ENCODE data around the gene SFXN3. TPM values are rescaled to one million over a fixed set of nuclear protein-coding genes. Genes with fewer than 3 reads are reported as not detected.

Gene SFXN3
- total RNA-seq, 1 donor from 2014 or later: 41.3 TPM

DNA sequence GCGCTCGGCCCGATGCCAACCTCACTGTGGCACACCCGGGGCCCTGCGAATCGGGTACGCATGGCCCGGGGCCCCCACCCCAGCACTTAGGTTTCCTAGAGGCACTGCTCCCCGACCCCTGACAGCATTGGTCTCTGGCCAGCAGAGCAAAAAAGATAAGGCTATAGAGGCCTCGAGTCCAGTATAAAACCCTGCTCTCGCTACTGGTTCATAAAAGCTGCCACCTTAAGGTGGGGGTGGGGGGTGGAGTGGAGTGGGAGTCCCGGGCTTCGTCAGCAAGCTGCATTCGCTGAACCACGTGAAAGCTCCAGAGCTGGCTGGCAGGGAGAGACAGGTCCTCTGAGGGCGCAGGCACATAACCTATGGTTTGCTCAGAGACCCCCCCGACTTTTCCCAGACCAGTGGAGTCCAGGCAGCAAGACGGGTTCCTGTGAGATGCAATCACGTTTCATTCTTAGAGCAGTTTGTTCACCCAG is 32.1 kb downstream of the SFXN3 start:
- intact Hi-C loops (cut with micrococcal nuclease): loop anchor here (5.0 to 10.0 kb wide), 3 partner anchors 79 to 1631 kb away; partner anchors contain the start of genes BTRC and GOT1
- DNase-seq (ENCODE audit: low spot score): no peak
- no peaks in the 10 kb centered on the region for H3K9me3 Mint-ChIP-seq
- peaks cover 46% of the 10 kb centered on the region for H3K27me3 Mint-ChIP-seq (ENCODE audit: low read depth)
- H3K4me3 Mint-ChIP-seq (ENCODE audit: low read depth): no peak overlapping the region
- no peak overlapping the region for H3K27ac Mint-ChIP-seq
- peaks cover 24% of the 10 kb centered on the region for H3K4me1 Mint-ChIP-seq (ENCODE audit: low read depth)
- H3K36me3 Mint-ChIP-seq (ENCODE audit: low read depth): no peaks in the 10 kb centered on the region

DNA sequence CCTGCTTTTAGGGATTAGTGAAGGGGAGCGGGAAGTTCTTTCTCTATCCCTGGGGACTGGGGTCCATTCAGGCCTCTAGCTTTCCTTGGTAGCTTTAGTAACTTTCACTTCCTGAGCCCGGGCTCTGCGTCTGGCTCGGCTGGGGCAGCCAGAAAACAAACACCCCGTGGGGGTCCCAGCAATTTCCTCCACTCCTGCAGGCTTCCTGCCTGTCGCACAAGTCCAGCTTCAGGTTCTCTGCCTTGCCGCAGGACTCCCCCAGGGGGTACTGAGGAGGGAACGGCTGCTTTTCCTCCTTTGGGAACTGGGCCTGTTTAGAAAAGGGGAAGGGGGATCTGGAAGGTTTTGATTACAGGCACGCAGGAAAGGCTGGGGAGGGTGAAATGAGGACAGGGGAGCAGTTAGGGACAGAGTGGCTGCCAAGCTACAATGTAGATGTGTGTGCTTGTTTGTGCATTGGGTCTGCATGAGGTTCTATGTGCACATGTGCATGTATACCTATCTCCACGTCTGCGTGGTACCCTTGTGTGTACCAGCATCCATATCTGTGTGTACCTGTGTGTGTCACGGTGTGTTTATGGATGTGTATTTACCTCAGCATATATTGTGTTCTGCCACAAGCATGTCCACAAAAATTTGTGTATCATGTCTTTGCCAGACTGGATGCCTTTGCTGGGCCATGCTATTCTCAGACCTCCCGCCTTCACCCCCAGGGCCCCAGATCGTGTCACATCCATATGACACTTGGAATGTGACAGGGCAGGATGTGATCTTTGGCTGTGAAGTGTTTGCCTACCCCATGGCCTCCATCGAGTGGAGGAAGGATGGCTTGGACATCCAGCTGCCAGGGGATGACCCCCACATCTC is 32.7 kb downstream of the SFXN3 start:
- peaks cover 20% of the 10 kb centered on the region for H3K4me1 Mint-ChIP-seq (ENCODE audit: low read depth)
- H3K9me3 Mint-ChIP-seq: no peaks in the 10 kb centered on the region
- no peak overlapping the region for H3K27ac Mint-ChIP-seq
- intact Hi-C loops (cut with micrococcal nuclease): loop anchor here (5.0 to 10.0 kb wide), 3 partner anchors 79 to 1631 kb away; partner anchors contain the start of genes BTRC and GOT1
- peaks cover 46% of the 10 kb centered on the region for H3K27me3 Mint-ChIP-seq (ENCODE audit: low read depth)
- no peaks in the 10 kb centered on the region for H3K36me3 Mint-ChIP-seq (ENCODE audit: low read depth)
- no peak overlapping the region for H3K4me3 Mint-ChIP-seq (ENCODE audit: low read depth)
- no peak for DNase-seq (ENCODE audit: low spot score)

DNA sequence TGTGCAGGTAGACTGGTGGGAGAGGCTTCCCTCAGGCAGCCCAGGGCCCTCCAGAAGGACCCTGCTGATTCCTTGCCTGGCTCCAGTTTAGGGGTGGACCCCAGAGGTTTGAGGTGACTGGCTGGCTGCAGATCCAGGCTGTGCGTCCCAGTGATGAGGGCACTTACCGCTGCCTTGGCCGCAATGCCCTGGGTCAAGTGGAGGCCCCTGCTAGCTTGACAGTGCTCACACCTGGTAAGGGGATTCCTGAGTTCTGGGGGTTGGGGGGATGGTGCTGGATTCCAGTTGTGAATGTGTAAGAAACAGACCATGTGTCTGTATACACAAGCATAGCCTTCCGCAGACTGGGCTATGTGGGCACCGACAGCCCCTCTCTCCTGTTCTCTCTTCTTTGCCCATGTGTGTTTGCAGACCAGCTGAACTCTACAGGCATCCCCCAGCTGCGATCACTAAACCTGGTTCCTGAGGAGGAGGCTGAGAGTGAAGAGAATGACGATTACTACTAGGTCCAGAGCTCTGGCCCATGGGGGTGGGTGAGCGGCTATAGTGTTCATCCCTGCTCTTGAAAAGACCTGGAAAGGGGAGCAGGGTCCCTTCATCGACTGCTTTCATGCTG is 33.5 kb downstream of the SFXN3 start:
- peaks cover 16% of the 10 kb centered on the region for H3K4me1 Mint-ChIP-seq (ENCODE audit: low read depth)
- H3K4me3 Mint-ChIP-seq (ENCODE audit: low read depth): no peak overlapping the region
- H3K27me3 Mint-ChIP-seq (ENCODE audit: low read depth): peaks cover 46% of the 10 kb centered on the region
- DNase-seq (ENCODE audit: low spot score): no peak
- no peaks in the 10 kb centered on the region for H3K9me3 Mint-ChIP-seq
- H3K36me3 Mint-ChIP-seq (ENCODE audit: low read depth): no peaks in the 10 kb centered on the region
- intact Hi-C loops (cut with micrococcal nuclease): loop anchor here (5.0 to 10.0 kb wide), 3 partner anchors 78 to 1632 kb away; partner anchors contain the start of genes BTRC and GOT1
- no peak overlapping the region for H3K27ac Mint-ChIP-seq

DNA sequence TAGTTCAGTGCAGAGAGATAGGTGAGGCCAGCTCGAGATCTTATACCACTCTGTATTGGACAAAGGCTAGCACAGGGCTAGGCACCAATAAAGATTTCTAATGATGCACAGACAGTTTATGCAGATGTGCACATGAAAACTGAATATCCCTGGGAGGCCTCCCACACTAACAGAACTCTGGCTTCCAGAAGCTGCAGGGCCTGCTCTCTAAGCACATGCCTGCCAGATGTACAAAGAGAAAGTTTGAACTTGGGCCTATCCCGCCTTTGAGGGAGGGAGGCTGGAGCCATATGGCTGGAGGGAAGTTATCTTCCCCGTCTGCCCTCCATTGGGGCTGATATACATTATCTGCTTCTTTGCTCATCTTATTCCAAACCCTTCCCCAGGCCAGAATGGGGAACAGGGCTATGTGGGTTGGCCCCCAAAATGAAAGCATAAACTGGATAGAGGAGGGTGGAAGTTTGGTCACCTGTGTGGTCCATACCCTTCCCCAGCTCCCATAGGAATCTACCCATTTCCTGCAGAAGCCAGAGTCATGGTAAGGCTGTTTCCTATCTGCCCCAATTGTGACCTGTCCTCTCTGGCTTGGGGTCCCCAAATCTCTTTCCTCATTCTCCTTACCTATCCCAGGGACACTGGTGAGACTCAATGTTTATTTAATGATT is 34.6 kb downstream of the SFXN3 start:
- Mint-ChIP-seq H3K4me1 (ENCODE audit: low read depth) (peaks cover 15% of the 10 kb centered on the region), H3K4me3 (ENCODE audit: low read depth) (no peak overlapping the region)
- no peak for DNase-seq (ENCODE audit: low spot score)

DNA sequence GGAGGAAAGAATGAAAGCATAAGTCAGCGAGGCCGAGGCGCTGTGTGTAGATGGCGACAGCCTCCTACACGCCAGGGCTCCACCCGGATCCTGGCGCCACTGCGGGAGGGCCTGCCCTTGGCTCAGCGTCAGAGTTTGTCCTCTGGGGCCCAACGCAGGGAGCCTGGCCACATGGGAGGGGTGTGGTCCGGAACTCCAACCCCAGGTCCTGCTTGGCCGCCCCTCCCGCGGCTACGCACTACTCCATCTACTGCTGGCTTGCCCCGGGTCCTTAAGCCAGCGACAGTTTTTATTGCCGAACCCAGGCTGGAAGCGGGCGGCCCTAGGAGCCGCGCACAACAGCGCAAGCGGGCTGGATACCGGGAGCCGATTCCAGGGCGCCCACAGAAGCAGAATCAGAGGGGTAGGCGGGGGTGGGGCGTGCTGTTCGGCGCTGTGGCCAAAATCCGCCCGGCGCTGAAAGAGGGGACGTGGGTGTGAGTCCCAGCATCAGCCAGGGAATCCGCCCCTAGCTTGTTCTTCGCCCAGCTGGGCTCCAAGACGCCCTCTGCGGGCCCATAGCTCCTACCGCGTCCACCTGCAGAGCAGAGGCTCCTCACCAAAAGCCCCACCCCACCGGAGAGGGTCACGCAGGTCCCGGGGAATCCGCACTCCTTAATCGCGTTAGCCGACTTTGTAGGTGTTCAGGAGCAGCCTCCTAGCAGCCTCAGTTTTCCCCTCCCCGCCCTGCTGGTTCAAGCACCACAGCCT is 35.3 kb downstream of the SFXN3 start:
- Mint-ChIP-seq H3K4me3 (ENCODE audit: low read depth) (peak overlapping the region; percentile 52), H3K27me3 (ENCODE audit: low read depth) (peaks cover 46% of the 10 kb centered on the region), H3K36me3 (ENCODE audit: low read depth) (no peaks in the 10 kb centered on the region), H3K27ac (no peak overlapping the region), H3K9me3 (no peaks in the 10 kb centered on the region), H3K4me1 (ENCODE audit: low read depth) (peaks cover 19% of the 10 kb centered on the region)
- intact Hi-C loops (cut with micrococcal nuclease): loop anchor here (2.0 to 10.0 kb wide), 2 partner anchors 48 to 288 kb away; partner anchors contain the start of gene BTRC
- peak; percentile 22 for DNase-seq (ENCODE audit: low spot score)

More for the DNA sequence above, 34.6 kb downstream of the SFXN3 start:
- H3K9me3 Mint-ChIP-seq: no peaks in the 10 kb centered on the region
- intact Hi-C loops (cut with micrococcal nuclease): loop anchor here (2.0 to 10.0 kb wide), 2 partner anchors 47 to 289 kb away; partner anchors contain the start of gene BTRC
- H3K27me3 Mint-ChIP-seq (ENCODE audit: low read depth): peaks cover 46% of the 10 kb centered on the region
- H3K36me3 Mint-ChIP-seq (ENCODE audit: low read depth): no peaks in the 10 kb centered on the region
- H3K27ac Mint-ChIP-seq: no peak overlapping the region

DNA sequence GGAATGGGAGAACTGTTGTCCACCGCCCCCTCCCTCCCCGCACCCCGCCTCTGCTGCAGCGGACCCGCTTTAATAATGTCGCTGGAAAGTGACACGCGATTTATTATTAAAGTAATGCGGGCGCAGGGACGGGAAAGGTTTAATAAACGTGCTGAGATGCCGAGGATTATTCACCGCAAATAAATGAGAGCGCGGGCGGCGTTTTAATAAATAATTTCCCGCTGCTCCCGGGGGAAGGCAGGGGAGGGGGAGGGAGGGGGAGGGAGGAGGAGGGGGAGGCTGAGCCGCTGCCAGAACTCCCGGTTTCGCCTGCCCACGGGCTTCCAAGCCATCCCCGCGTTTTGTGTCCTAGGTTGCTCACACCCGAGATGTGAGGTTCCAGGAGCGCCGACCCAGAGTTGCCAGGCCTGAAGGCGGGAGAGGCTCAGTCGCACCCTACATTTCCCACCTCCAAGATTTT is 35.9 kb downstream of the SFXN3 start:
- Mint-ChIP-seq H3K27me3 (ENCODE audit: low read depth) (peaks cover 50% of the 10 kb centered on the region), H3K4me3 (ENCODE audit: low read depth) (peak overlapping the region; percentile 79)

DNA sequence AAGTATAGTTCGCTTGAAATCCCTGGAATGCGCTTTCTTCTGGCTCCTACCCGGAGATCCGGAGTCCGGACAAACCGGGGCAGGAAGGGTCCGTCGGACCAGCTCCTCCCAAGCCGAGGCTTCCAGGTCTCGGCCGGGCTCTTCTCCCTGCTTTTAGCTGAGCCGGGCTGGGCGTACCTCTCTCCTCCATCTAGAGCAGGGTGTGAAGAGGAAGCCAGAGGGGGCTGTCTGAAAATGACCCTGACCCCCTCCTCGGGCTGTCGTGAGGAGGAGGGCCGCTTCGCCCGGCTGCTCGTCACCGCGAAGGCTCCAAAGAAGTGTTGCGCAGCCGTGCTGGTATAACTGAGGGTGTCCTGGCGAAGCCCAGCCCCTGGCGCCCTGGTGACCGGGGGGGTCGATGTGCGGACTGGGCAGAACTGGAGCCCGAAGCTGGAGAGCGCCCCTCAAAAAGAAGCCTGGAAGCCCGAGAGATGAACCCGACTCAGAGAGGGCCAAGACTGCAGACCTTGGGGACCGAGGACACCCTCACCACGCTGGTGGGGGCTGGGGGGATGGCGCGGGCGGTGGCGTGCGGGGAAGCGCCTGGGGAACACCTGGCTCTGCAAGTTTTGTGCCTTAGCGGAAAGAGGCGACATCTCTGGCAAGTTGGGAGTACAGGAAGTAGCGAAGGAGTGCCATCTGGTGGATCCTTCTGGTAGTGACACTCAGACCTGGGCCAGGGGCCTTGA is 36.5 kb downstream of the SFXN3 start:
- no peaks in the 10 kb centered on the region for H3K36me3 Mint-ChIP-seq (ENCODE audit: low read depth)
- intact Hi-C loops (cut with micrococcal nuclease): loop anchor here (1.0 to 10.0 kb wide), 4 partner anchors 7 to 287 kb away; partner anchors contain the start of gene BTRC
- no peak overlapping the region for H3K27ac Mint-ChIP-seq
- H3K4me1 Mint-ChIP-seq (ENCODE audit: low read depth): peaks cover 15% of the 10 kb centered on the region
- H3K9me3 Mint-ChIP-seq: no peaks in the 10 kb centered on the region
- peaks cover 54% of the 10 kb centered on the region for H3K27me3 Mint-ChIP-seq (ENCODE audit: low read depth)
- DNase-seq (ENCODE audit: low spot score): peak; percentile 65
- H3K4me3 Mint-ChIP-seq (ENCODE audit: low read depth): peak overlapping the region; percentile 79

More for the DNA sequence above, 35.9 kb downstream of the SFXN3 start:
- no peak overlapping the region for H3K27ac Mint-ChIP-seq
- intact Hi-C loops (cut with micrococcal nuclease): loop anchor here (2.0 to 10.0 kb wide), 2 partner anchors 48 to 288 kb away; partner anchors contain the start of gene BTRC
- no peak for DNase-seq (ENCODE audit: low spot score)
- H3K9me3 Mint-ChIP-seq: no peaks in the 10 kb centered on the region
- no peaks in the 10 kb centered on the region for H3K36me3 Mint-ChIP-seq (ENCODE audit: low read depth)
- H3K4me1 Mint-ChIP-seq (ENCODE audit: low read depth): peaks cover 18% of the 10 kb centered on the region

DNA sequence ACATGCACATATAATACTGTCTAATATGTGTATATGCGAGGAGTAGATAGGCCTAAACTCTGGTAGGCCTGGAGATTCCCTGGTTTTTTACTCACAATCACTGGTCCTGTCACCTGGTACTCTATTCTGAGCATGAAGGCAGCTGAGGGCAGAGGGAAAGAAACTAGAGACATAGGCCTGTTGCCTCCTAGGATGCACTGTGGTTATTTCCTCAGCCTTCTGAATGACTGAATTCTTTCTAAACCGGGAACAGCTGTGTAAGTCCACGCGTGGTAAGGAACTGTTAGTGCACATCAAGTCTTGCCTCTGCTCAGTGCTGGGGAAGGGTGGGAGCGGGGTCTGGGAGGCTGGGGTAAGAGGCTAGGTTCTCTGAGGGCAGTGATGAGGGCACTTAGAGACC is 38.4 kb downstream of the SFXN3 start:
- Mint-ChIP-seq H3K27me3 (ENCODE audit: low read depth) (peaks cover 58% of the 10 kb centered on the region), H3K4me1 (ENCODE audit: low read depth) (peaks cover 15% of the 10 kb centered on the region), H3K4me3 (ENCODE audit: low read depth) (no peak overlapping the region), H3K36me3 (ENCODE audit: low read depth) (no peaks in the 10 kb centered on the region), H3K9me3 (no peaks in the 10 kb centered on the region), H3K27ac (no peak overlapping the region)
- no peak for DNase-seq (ENCODE audit: low spot score)
- intact Hi-C loops (cut with micrococcal nuclease): loop anchor here (10.0 kb wide), 1 partner anchor 285 kb away; the partner anchor contains the start of gene BTRC

DNA sequence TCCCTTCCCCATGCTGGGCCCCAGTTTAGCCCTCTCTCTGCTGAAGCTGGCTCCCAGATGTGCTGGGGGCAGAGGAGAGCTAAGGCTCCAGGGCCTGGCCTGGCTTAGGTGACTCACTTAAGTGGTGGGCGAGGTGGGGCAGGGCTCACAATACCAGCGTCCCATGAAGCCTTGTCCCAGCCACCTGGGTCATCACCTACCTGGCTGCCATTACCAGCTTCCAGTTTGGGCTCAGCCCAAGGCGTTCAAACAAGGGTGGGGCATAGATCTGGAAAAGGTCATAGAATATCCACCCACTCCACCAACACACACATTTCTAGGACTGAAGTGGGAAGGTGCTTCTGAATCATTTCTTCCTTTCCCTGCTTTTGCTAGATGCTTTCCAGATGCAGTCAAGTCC is 39.1 kb downstream of the SFXN3 start:
- Mint-ChIP-seq H3K4me1 (ENCODE audit: low read depth) (peaks cover 15% of the 10 kb centered on the region), H3K27ac (no peak overlapping the region), H3K27me3 (ENCODE audit: low read depth) (peaks cover 53% of the 10 kb centered on the region), H3K9me3 (no peaks in the 10 kb centered on the region), H3K4me3 (ENCODE audit: low read depth) (no peak overlapping the region), H3K36me3 (ENCODE audit: low read depth) (no peaks in the 10 kb centered on the region)
- intact Hi-C loops (cut with micrococcal nuclease): no loop called here
- no peak for DNase-seq (ENCODE audit: low spot score)

DNA sequence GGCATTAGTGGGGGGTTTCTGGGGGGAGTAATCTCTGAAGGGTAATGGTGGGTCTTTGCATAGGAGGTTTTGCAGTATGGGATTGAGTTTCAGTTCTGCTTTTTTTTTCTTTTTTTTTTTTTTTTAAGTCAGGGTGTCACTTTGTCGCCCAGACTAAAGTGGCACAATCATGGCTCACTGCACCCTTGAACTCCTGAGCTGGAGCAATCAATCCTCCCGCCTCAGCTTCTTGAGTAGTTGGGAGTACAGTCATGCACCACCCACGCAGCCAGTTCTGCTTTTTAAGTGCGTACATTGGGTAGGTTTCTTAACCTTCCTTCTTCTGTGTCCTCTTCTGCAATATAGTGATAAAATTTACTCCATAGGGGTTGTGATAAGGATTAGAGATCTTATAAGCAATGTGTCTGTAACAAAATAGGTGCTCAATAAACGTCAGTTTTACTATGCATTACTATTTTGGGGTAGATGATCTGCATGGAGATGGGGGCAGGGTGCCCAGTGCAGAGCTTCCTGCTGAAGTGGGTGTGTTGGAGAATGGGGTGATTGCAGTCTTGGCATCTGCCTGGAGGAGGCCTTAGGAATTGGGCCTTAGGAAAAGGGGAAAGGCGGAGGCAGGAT is 40.3 kb downstream of the SFXN3 start:
- intact Hi-C loops (cut with micrococcal nuclease): no loop called here
- no peak for DNase-seq (ENCODE audit: low spot score)
- Mint-ChIP-seq H3K36me3 (ENCODE audit: low read depth) (no peaks in the 10 kb centered on the region), H3K4me3 (ENCODE audit: low read depth) (no peak overlapping the region), H3K27me3 (ENCODE audit: low read depth) (peaks cover 53% of the 10 kb centered on the region), H3K9me3 (no peaks in the 10 kb centered on the region), H3K4me1 (ENCODE audit: low read depth) (peaks cover 13% of the 10 kb centered on the region), H3K27ac (no peak overlapping the region)

DNA sequence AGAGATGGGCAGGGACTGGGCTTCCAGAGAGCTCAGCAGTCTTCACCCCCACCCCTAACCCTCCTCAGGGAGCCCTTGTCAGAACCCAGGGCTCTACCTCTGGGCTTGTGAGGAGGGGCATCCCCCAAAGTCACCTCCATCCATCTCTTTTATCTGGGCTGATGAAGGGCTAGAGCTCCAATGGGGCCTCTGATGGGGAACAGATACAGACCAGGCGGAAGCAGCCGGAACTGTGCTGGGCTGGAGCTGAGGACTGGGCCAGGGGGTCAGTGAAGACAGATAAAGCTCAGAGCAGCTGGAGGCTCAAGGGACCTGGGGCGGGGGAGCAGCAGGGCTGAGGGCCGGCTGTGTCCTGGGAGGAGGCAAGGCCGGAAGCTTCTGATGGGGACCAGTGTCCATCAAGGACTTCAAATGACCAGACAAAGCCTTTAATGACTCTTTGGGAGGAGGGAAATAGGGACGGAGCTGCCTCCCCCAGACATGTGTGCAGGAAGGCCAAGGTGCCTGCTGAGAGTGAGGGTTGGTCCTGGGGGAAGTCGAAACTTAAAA is 40.9 kb downstream of the SFXN3 start:
- Mint-ChIP-seq H3K9me3 (no peaks in the 10 kb centered on the region), H3K36me3 (ENCODE audit: low read depth) (no peaks in the 10 kb centered on the region), H3K27ac (no peak overlapping the region), H3K4me3 (ENCODE audit: low read depth) (no peak overlapping the region), H3K27me3 (ENCODE audit: low read depth) (peaks cover 52% of the 10 kb centered on the region), H3K4me1 (ENCODE audit: low read depth) (peaks cover 13% of the 10 kb centered on the region)
- no peak for DNase-seq (ENCODE audit: low spot score)
- intact Hi-C loops (cut with micrococcal nuclease): no loop called here

Measured in activated T-helper 2 cell treated with anti-CD3 and anti-CD28 coated beads, Interferon-gamma antibody, Interleukin-2, Interleukin-4, amounts not matched to agents 10 μg/mL and 5 μg/mL and 100 μg/mL, durations not matched to agents 14 hours and 24 hours and 36 hours (primary cell).